Measurements from ENCODE around the gene PSMG3.

GRCh38 chr7:1584700-1585099 lies 14.9 kb upstream of the PSMG3 start:
- TF ChIP-seq POLR2A (IDR thresholded peaks at IDR 0.05) (no peak), CTCF (IDR thresholded peaks at IDR 0.05) (no peak)

All from testis (tissue), 2 donors.